Muscle layer of duodenum (tissue), 2 donors: ENCODE results near the gene AWAT2.

Experiments
- H3K27ac ChIP-seq: one replicate; pipeline ENCODE4 v1.7.0; 2013; ENCODE audit warnings: mild to moderate bottlenecking, low read length
- H3K27me3 ChIP-seq: one replicate; pipeline ENCODE4 v1.7.0; 2013; ENCODE audit warnings: low read depth, mild to moderate bottlenecking, control low read depth, low read length
- H3K36me3 ChIP-seq, 2 donors: one replicate each; pipeline ENCODE4 v1.7.0; 2013; ENCODE audit warnings: low read length in 2 of 2, control low read depth in 1 of 2, mild to moderate bottlenecking in 1 of 2; ENCODE audit not compliant: insufficient read depth in 2 of 2, control insufficient read depth in 1 of 2
- H3K4me1 ChIP-seq, 2 donors: one replicate each; pipeline ENCODE4 v1.7.0; 2013; ENCODE audit warnings: low read length in 2 of 2, mild to moderate bottlenecking in 2 of 2, control low read depth in 1 of 2, moderate library complexity in 1 of 2; ENCODE audit not compliant: insufficient read depth in 2 of 2, control insufficient read depth in 1 of 2
- H3K4me3 ChIP-seq, 2 donors: one replicate each; pipeline ENCODE4 v1.7.0; 2013; ENCODE audit warnings: low read length in 2 of 2, low read depth in 1 of 2, mild to moderate bottlenecking in 1 of 2
- H3K9me3 ChIP-seq, 2 donors: one replicate each; pipeline ENCODE4 v1.7.0; 2013; ENCODE audit warnings: low read length in 2 of 2, control low read depth in 1 of 2, mild to moderate bottlenecking in 1 of 2; ENCODE audit not compliant: control insufficient read depth in 1 of 2
- donor health status: healthy.

The AWAT2 gene

DNA sequence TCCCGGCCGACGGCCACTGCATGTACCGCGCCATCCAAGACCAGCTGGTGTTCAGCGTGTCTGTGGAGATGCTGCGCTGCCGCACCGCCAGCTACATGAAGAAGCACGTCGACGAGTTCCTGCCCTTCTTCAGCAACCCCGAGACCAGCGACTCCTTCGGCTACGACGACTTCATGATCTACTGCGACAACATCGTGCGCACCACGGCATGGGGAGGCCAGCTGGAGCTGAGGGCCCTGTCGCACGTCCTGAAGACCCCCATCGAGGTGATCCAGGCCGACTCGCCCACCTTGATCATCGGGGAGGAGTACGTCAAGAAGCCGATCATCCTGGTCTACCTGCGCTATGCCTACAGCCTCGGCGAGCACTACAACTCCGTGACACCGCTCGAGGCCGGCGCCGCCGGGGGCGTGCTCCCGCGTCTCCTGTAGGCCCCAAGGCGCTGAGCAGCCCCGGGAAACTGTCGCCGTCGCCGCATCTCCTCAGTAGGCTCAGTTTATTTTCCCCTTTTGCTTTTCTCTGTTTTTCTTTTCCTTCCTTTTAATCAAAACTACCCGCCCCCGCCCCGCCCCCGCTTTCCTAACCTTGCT lies 13.3 kb upstream of the AWAT2 start:
- H3K4me1 ChIP-seq, result no peaks in the 10 kb centered on the region
- no peaks in the 10 kb centered on the region for H3K36me3 ChIP-seq
- no peak overlapping the region for H3K4me3 ChIP-seq
- H3K27me3 ChIP-seq, result no peaks in the 10 kb centered on the region
- no peaks in the 10 kb centered on the region for H3K9me3 ChIP-seq
- no peak overlapping the region for H3K27ac ChIP-seq

DNA sequence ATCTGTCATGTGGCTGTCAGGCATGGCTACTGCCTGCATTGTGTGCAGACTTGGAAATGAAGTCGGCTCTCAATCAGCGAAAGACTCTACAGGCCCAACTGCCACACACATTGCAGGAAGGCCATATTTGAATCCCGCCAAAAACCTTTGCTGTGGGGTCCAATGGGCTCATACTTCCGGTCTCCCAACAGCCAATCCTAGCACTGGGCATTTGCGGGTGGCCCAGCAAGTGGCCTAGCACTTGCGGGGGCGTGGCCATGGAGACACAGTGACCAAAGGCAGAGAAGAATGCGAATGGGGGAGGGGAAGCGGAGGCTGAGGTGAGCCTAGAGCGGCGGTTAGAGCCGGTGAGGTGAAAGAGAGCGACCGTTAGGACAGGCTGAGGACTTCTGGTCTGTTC lies 12.3 kb upstream of the AWAT2 start, which contains the start of gene OTUD6A:
OTUD6A (plus strand) TSS at position 382 of the 400 bp plus-strand sequence. CDS start 68 bp downstream, outside the sequence.
- H3K27ac ChIP-seq, result no peak within 1 kb of the TSS
- no peaks in the 10 kb centered on the region for H3K9me3 ChIP-seq

DNA sequence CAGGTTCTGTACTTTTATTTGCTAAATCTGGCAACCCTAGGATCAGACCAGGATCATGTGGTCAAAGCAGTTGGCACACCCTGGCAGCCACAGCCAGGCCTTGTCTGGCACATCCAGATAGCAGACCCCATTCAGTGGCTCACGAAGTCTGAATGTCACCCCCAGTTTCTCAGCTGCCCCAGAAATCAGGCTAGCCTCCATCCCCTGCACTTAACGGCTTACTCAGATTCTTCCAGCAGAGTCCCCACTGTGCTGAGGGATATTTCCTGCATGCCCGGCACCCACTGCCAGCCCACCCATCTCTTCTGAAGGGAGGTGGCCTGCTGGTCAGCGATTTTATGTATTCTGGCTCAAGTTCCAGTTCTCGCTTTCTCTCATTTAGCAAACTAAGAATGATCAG lies 4.7 kb upstream of the AWAT2 start:
- Histone ChIP-seq H3K9me3 (no peaks in the 10 kb centered on the region), H3K36me3 (no peaks in the 10 kb centered on the region), H3K27me3 (no peaks in the 10 kb centered on the region), H3K4me3 (no peak overlapping the region), H3K27ac (no peak overlapping the region), H3K4me1 (no peaks in the 10 kb centered on the region)

More for the DNA sequence above, 12.3 kb upstream of the AWAT2 start, which contains the start of gene OTUD6A:
- Histone ChIP-seq H3K4me1 (no peaks in the 10 kb centered on the region), H3K4me3 (no peak within 1 kb of the TSS), H3K27me3 (no peaks in the 10 kb centered on the region), H3K36me3 (no peaks in the 10 kb centered on the region)

DNA sequence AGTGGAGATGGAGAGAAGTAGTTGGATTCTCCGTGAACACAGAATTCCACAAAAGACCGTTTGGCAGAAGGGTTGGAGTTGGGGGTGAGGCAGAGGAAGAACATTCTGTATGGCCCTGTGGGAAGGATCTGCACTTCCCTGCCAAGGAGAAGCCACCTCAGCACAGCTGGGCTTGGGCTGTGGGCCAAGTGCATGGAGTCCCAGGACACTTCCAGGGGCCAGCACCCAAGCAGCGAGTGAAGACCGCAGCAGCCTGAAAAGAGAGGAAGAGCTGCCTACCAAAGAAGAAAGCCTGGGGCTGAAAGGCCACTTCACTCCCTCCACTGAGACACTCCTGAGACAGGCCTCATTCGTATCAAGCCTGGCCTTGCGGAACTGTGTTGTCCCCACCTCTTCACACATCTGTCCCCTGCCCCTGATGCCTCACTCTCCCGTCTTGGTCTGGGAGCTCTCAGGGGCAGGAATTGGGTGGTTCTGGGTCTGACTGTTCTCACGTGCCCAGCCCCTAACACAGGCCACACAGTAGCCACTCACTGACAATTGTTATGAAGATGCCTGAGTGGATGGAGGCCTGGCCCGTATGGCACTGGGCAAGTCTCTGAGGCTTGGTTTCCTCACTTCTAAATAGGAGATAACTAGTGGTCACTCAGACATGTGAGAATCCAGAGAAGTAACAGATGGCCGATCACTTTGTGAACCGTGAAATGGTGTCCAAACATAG lies 3.3 kb upstream of the AWAT2 start:
- Histone ChIP-seq H3K9me3 (no peaks in the 10 kb centered on the region), H3K4me1 (no peaks in the 10 kb centered on the region), H3K27me3 (no peaks in the 10 kb centered on the region), H3K4me3 (no peak overlapping the region), H3K36me3 (no peaks in the 10 kb centered on the region), H3K27ac (no peak overlapping the region)

DNA sequence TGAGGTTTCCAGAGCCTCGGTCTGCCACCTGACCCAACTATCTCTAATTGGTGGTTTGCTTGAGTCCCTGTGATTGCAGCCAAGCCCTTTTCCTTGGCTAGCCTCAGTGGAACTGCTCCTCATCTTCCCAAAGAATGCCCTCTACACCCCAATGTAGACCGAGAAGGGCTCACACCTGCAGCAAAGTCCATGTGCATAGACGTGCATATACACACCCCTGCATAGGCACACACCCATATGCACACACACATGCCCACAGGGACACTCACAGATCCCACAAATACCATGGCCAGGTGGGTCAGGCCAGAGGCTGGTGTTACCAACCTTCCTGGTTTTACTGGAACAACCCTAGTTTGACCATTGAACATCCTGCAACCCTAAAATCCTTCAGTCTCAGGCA lies 332 bp downstream of the AWAT2 start:
- H3K27me3 ChIP-seq, result no peaks in the 10 kb centered on the region
- H3K27ac ChIP-seq, result no peak overlapping the region
- H3K9me3 ChIP-seq, result no peaks in the 10 kb centered on the region

DNA sequence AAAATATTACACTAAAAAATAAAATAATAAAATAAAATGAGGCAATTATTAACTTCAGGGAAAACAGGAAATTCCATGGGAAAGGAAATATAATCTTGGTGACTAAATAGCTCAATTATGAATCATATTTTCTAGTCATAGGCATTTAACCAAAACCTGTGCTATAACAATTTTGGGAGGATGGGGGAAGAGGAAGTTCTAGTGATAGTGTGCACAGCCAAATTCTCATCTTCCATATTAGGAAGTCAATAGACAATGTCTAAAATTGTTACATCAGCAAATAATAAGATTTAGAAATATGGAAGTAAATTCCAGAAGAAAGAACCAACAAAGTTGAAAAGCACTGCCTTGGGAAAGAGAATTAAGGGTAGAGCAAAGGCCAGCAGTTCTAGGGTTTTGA lies 2.8 kb downstream of the AWAT2 start:
- Histone ChIP-seq H3K27ac (no peak overlapping the region), H3K4me1 (no peaks in the 10 kb centered on the region)

More for the DNA sequence above, 332 bp downstream of the AWAT2 start:
- no peaks in the 10 kb centered on the region for H3K36me3 ChIP-seq
- no peaks in the 10 kb centered on the region for H3K4me1 ChIP-seq
- no peak overlapping the region for H3K4me3 ChIP-seq

DNA sequence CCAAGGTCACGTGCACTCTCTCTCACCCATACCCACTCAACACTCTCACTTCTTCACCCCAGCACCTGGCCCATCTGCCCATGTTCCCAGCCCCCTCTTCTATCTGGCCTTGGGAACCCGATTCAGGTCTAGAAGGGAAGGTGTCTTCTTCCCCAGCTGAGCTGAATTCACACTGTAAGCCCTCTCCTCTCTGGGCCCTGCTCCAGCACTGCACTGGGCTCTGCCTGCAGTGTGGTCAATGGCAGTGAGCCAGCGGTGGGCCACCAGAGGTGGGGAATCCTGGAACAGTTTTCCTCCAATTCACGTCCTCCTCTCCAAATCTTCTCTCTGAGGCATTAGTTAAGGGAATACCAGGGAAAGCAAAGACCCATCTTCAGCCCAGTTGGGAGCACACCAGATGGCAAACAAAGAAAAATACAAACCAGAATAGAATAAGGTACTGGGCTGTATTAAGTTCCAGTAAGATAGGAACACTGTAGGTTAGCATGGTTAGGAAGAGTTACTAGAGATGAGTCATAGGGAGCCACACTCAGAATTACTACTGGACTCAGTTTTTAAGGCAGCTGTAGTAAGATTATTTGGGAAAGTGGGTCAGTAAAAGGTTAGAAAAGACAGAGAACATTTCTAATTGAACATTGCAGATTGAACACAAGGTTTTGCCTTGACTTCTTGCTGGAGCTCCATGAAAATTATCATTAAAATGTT lies 5.0 kb downstream of the AWAT2 start:
- Histone ChIP-seq H3K9me3 (no peaks in the 10 kb centered on the region), H3K4me1 (no peaks in the 10 kb centered on the region), H3K4me3 (no peak overlapping the region), H3K27me3 (no peaks in the 10 kb centered on the region), H3K36me3 (no peaks in the 10 kb centered on the region), H3K27ac (no peak overlapping the region)

More for the DNA sequence above, 2.8 kb downstream of the AWAT2 start:
- Histone ChIP-seq H3K27me3 (no peaks in the 10 kb centered on the region), H3K9me3 (no peaks in the 10 kb centered on the region), H3K4me3 (no peak overlapping the region), H3K36me3 (no peaks in the 10 kb centered on the region)

DNA sequence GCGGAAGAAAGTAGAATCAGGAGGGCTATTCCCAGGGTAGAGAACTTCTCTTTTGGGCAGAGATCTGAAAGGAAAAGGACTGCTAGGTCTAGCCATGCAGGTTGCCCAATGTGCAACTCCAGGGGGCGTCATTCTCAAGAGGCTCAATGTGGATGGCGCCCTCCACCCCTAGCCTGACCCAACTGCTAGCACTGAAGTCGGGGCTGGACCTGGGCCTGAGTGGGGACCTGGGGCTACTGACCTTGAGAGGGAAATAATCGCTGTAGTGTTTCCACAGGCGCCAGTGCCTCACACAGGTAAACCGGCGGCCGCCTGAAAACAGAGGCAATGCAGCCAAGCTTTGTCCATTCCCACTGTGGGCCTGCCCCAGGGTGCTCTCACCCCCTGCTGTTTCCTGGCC lies 6.1 kb downstream of the AWAT2 start:
- H3K27me3 ChIP-seq, result no peaks in the 10 kb centered on the region
- H3K27ac ChIP-seq, result no peak overlapping the region
- H3K4me1 ChIP-seq, result no peaks in the 10 kb centered on the region
- no peaks in the 10 kb centered on the region for H3K9me3 ChIP-seq
- H3K36me3 ChIP-seq, result no peaks in the 10 kb centered on the region
- no peak overlapping the region for H3K4me3 ChIP-seq

DNA sequence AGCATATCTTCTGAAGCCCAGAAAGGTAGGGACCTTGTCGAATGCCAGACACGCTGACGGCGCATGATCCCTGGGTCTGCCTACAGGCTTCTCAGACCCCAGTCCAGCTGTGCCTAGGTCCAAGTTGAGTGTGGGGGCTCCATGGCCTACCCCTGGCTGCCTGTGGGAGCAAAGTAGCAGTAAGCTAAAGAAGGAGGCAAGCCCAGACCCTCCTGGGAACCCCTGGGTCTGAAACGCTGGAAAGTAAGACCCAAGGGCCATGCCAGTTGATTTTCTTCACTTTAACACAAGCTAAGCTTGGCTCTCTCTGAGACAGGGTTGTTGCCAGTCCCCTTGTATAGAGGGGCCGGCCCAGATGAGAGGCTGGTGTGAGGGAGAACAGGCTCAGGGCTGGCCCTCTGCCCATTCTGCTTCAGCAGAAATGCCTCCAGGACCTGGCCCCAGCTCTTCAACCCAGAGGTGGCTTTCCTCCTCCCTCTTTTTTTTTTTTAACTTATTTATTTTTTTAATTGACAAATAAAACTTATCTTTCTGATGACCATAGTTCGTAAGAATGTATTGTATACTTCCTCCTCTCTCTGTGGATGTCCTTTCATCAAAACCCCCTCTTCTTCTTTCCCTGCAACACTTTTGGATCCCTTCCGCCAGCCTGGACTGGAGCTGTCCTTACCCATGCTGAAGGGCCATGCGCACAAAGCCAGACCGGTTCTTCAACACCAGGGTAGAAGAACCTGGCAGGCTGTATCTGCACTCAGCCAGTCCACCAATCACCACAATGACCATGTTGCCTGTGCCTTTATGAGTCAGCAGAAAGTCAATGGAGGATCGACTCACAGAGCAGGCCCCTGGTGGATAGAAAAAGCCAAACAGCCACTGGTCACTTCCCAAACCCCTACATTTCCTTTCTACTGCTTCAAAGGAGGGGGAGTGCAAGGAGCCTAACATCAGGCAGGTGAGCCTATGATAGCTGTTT lies 7.1 kb downstream of the AWAT2 start:
- Histone ChIP-seq H3K27me3 (no peaks in the 10 kb centered on the region), H3K36me3 (no peaks in the 10 kb centered on the region), H3K27ac (no peak overlapping the region), H3K9me3 (no peaks in the 10 kb centered on the region), H3K4me3 (no peak overlapping the region), H3K4me1 (no peaks in the 10 kb centered on the region)

DNA sequence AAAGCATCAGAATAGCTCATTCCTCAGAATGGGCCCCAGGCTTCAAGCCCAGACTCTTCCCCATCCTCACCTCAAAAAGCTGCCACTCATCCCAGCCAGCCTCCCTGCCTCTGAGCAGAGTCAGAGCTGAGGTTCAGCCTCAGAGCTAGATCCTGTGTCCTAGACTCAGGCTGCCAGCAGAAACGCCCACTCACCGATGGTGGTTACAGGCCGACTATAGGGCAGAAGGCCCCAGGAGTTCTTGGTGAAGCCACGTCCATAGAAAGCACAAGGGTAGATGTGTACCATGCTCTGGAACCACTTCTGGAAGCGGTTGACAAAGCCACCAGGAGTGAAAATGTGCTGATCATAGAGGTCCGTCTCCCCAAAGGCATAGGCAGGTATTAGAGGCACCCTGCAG lies 7.7 kb downstream of the AWAT2 start:
- H3K27ac ChIP-seq, result no peak overlapping the region
- no peaks in the 10 kb centered on the region for H3K27me3 ChIP-seq
- H3K4me3 ChIP-seq, result no peak overlapping the region
- no peaks in the 10 kb centered on the region for H3K9me3 ChIP-seq
- no peaks in the 10 kb centered on the region for H3K36me3 ChIP-seq
- H3K4me1 ChIP-seq, result no peaks in the 10 kb centered on the region

DNA sequence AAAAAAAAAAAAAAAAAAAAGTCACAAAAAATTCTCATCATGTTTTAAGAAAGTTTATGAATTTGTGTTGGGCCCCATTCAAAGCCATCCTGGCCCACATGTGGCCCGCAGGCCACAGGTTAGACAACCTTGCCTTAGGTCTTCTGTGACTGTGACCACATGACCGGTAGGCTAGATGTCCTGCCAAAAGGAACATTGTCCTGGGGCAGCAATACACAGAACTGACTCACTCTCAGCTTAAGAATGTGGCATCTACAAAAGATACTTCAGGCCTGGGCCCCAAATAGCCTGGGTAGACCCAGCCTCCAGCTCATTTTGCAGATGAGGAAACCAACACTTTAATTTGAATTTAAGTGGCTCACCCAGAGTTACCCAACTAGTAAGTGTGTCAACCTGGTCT lies 10.0 kb downstream of the AWAT2 start:
- H3K27ac ChIP-seq, result no peak overlapping the region
- H3K4me1 ChIP-seq, result no peaks in the 10 kb centered on the region
- H3K4me3 ChIP-seq, result no peak overlapping the region
- no peaks in the 10 kb centered on the region for H3K9me3 ChIP-seq
- H3K36me3 ChIP-seq, result no peaks in the 10 kb centered on the region
- H3K27me3 ChIP-seq, result no peaks in the 10 kb centered on the region
